HCT116 (cell line): ENCODE data around the gene LXN. TPM values are rescaled to one million over a fixed set of nuclear protein-coding genes. Genes with fewer than 3 reads are reported as not detected.

Experiments used
- ATAC-seq: fragments of 200-7000 bp; cut with Tn5 transposase; 2 replicates; pipeline ENCODE4 v1.9.1; 2020; ENCODE audit warnings: mild to moderate bottlenecking, moderate library complexity
- BruUV-seq: library from RNA; stranded (reverse); fragments of 400-500 nt; replicated peaks from 2 replicates; lab custom pipeline; 2021; lab: Mats Ljungman, UMichigan
- CTCF ChIA-PET: fragments of 300-600 bp; sonication (Branson Sonifier 250); formaldehyde crosslinking; loops from one replicate; lab custom pipeline; 2021; ENCODE audit warnings: antibody characterized with exemption; lab: Charles Lee
- POLR2A ChIA-PET: fragments of 300-600, 350-600 bp; sonication (Branson Sonifier 250); formaldehyde crosslinking; loops from one replicate; lab custom pipeline; 2021; ENCODE audit warnings: antibody characterized with exemption; lab: Charles Lee
- RAD21 ChIA-PET, 2 experiments: fragments of 300-600 bp; sonication (Branson Sonifier 250); formaldehyde crosslinking; loops; one replicate each; lab custom pipeline; 2023; ENCODE audit warnings: low total read pairs in 2 of 2; ENCODE audit not compliant: uncharacterized antibody in 2 of 2, unreplicated experiment in 2 of 2, low non-redundant PET in 1 of 2; lab: Charles Lee
- DNase-seq: peaks from one replicate; pipeline ENCODE4 v3.0.0-alpha.2; 2010; ENCODE audit warnings: low read depth, low spot score
- H2AFZ ChIP-seq: fragments of 200-600 bp; shearing (Covaris generic), sonication (generic); 2 replicates; pipeline ENCODE4 v1.6.1; 2017; ENCODE audit warnings: low read depth, mixed run types, mixed read lengths, antibody characterized with exemption, low read length; ENCODE audit not compliant: poor library complexity, severe bottlenecking
- H3K27ac ChIP-seq: 2 replicates; pipeline ENCODE4 v1.5.1; 2012; ENCODE audit warnings: low read depth, low read length
- H3K27me3 ChIP-seq: fragments of 200-600 bp; sonication (generic); 2 replicates; pipeline ENCODE4 v1.6.1; 2016; ENCODE audit warnings: mixed run types, low read length, mixed read lengths; ENCODE audit not compliant: insufficient read depth
- H3K36me3 ChIP-seq, 2 experiments: fragments of 200-500 bp in 1 of 2; fragments of 200-600 bp in 1 of 2; sonication (Bioruptor generic) in 1 of 2; sonication (generic) in 1 of 2; 2 replicates each; pipeline versions ENCODE4 v1.5.1 to v1.6.1; 2014 to 2016; ENCODE audit warnings: low read length in 2 of 2, inconsistent platforms in 1 of 2, mixed read lengths in 1 of 2, mixed run types in 1 of 2; ENCODE audit not compliant: insufficient read depth in 2 of 2, control insufficient read depth in 1 of 2
- H3K4me1 ChIP-seq, 2 experiments: fragments of 200-600 bp in 1 of 2; sonication (generic) in 1 of 2; 2 replicates each; pipeline versions ENCODE4 v1.5.1 to v1.6.1; 2012 to 2017; ENCODE audit warnings: low read length in 2 of 2, inconsistent platforms in 1 of 2, mild to moderate bottlenecking in 1 of 2, mixed read lengths in 1 of 2, mixed run types in 1 of 2, moderate library complexity in 1 of 2; ENCODE audit not compliant: insufficient read depth in 2 of 2, control insufficient read depth in 1 of 2
- H3K4me2 ChIP-seq: fragments of 200-600 bp; sonication (generic); 2 replicates; pipeline ENCODE4 v1.6.1; 2017; ENCODE audit warnings: mixed run types, low read length, mixed read lengths
- H3K4me3 ChIP-seq, 2 experiments: fragments of 200-600 bp in 1 of 2; sonication (generic) in 1 of 2; replicated peaks in 1 of 2; 2 replicates each; pipeline ENCODE4 v1.5.1; 2011 to 2016; ENCODE audit warnings: low read length in 2 of 2, control low read depth in 1 of 2, low read depth in 1 of 2, mild to moderate bottlenecking in 1 of 2, mixed read lengths in 1 of 2, mixed run types in 1 of 2
- H3K79me2 ChIP-seq: fragments of 200-600 bp; sonication (generic); 2 replicates; pipeline ENCODE4 v1.6.1; 2017; ENCODE audit warnings: mild to moderate bottlenecking, mixed run types, low read length, moderate library complexity, mixed read lengths; ENCODE audit not compliant: insufficient read depth
- H3K9ac ChIP-seq: fragments of 200-600 bp; sonication (generic); 2 replicates; pipeline ENCODE4 v1.6.1; 2016; ENCODE audit warnings: low read length, mixed read lengths
- H3K9me2 ChIP-seq: fragments of 200-600 bp; sonication (generic), shearing (Covaris generic); 2 replicates; pipeline ENCODE4 v1.6.1; 2017; ENCODE audit warnings: mixed run types, mild to moderate bottlenecking, moderate library complexity; ENCODE audit not compliant: insufficient read depth
- H3K9me3 ChIP-seq, 2 experiments: fragments of 200-500 bp in 1 of 2; fragments of 200-600 bp in 1 of 2; sonication (Bioruptor generic) in 1 of 2; sonication (generic) in 1 of 2; 2 replicates each; pipeline ENCODE4 v1.6.1; 2014 to 2017; ENCODE audit warnings: low read length in 2 of 2, mixed read lengths in 2 of 2, inconsistent platforms in 1 of 2, low read depth in 1 of 2, mild to moderate bottlenecking in 1 of 2, mixed run types in 1 of 2, moderate library complexity in 1 of 2; ENCODE audit not compliant: control insufficient read depth in 1 of 2, insufficient read depth in 1 of 2
- H4K20me1 ChIP-seq: fragments of 200-600 bp; sonication (generic), shearing (Covaris generic); 2 replicates; pipeline ENCODE4 v1.6.1; 2017; ENCODE audit warnings: mixed run types, mild to moderate bottlenecking, moderate library complexity; ENCODE audit not compliant: insufficient read depth
- CEBPB ChIP-seq: IDR thresholded peaks from 2 replicates; pipeline ENCODE4 v1.6.1; 2012; ENCODE audit warnings: low read depth
- ELF1 ChIP-seq: IDR thresholded peaks from 2 replicates; pipeline ENCODE4 v1.6.1; 2012; ENCODE audit warnings: low read depth, borderline replicate concordance
- EZH2phosphoT487 ChIP-seq: fragments of 200-600 bp; IDR thresholded peaks from 2 replicates; pipeline ENCODE4 v1.6.1; 2018; ENCODE audit warnings: antibody characterized with exemption, borderline replicate concordance
- RAD21 ChIP-seq: IDR thresholded peaks from 2 replicates; pipeline ENCODE4 v1.6.1; 2012; ENCODE audit warnings: low read depth, mild to moderate bottlenecking
- SIN3A ChIP-seq: IDR thresholded peaks from 2 replicates; pipeline ENCODE4 v1.6.1; 2012; ENCODE audit warnings: low read depth
- SP1 ChIP-seq: IDR thresholded peaks from 2 replicates; pipeline ENCODE4 v1.6.1; 2012; ENCODE audit warnings: low read depth
- intact Hi-C: fragments of 100-400 bp; cut with micrococcal nuclease; formaldehyde crosslinking; loops from 2 replicates; pipeline ENCODE4 v1.10.0; 2022
- total RNA-seq: library from RNA; stranded (reverse); gene quantifications from one replicate; pipeline ENCODE4 v1.2.1, GENCODE V29; 2021; ENCODE audit not compliant: unreplicated experiment
- TF ChIP-seq, protein P1 (sequence below): IDR thresholded peaks from 2 replicates; pipeline ENCODE4 v1.6.1; 2012
- TF ChIP-seq, protein P2 (sequence below): IDR thresholded peaks from 2 replicates; pipeline ENCODE4 v1.6.1; 2012; ENCODE audit warnings: low read depth

Gene LXN
- total RNA-seq, 1 experiment from 2014 or later = not detected

DNA sequence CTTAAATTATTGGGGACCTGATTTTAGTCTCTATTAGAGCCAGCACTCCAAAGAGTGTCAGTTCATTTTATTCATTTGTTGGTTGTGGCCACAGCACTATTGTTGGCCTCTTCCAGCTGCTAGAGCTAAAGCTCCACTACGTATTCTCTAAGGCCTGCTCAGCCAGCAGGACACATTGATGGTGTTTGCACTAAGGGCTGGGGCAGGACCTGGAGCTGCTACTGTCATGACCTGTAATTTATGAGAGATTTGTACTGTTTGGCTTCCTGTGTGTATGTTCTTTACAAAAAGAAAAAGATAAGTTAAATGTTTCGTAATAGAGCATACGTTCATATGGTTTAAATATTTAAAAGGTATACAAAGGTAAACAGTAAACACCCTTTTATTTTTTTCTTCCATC lies 20.0 kb downstream of the LXN start:
- DNase-seq (no peak), ATAC-seq (no peak)
- Histone ChIP-seq H3K79me2 (peaks cover 40% of the 10 kb centered on the region), H3K36me3 (peaks cover 26 to 28% of the 10 kb centered on the region in 2 experiments), H2AFZ (no peak overlapping the region), H3K27ac (no peak overlapping the region), H3K27me3 (no peaks in the 10 kb centered on the region), H3K9me3 (no peaks in the 10 kb centered on the region), H3K4me2 (no peak overlapping the region), H3K4me3 (no peak overlapping the region), H3K9me2 (no peaks in the 10 kb centered on the region), H4K20me1 (peaks cover 3% of the 10 kb centered on the region; the same call in 1 of the 2 replicates), H3K9ac (no peak overlapping the region), H3K4me1 (peaks cover 0 to 8% of the 10 kb centered on the region in 2 experiments; a peak in 1 of 4 replicates)
- TF ChIP-seq, protein P1, sequence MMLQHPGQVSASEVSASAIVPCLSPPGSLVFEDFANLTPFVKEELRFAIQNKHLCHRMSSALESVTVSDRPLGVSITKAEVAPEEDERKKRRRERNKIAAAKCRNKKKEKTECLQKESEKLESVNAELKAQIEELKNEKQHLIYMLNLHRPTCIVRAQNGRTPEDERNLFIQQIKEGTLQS = no peak
- TF ChIP-seq RAD21 = no peak
- TF ChIP-seq SP1 = no peak
- TF ChIP-seq SIN3A = no peak
- TF ChIP-seq ELF1 = no peak
- no peak for TF ChIP-seq EZH2phosphoT487
- no peak for TF ChIP-seq CEBPB
- TF ChIP-seq, protein P2, sequence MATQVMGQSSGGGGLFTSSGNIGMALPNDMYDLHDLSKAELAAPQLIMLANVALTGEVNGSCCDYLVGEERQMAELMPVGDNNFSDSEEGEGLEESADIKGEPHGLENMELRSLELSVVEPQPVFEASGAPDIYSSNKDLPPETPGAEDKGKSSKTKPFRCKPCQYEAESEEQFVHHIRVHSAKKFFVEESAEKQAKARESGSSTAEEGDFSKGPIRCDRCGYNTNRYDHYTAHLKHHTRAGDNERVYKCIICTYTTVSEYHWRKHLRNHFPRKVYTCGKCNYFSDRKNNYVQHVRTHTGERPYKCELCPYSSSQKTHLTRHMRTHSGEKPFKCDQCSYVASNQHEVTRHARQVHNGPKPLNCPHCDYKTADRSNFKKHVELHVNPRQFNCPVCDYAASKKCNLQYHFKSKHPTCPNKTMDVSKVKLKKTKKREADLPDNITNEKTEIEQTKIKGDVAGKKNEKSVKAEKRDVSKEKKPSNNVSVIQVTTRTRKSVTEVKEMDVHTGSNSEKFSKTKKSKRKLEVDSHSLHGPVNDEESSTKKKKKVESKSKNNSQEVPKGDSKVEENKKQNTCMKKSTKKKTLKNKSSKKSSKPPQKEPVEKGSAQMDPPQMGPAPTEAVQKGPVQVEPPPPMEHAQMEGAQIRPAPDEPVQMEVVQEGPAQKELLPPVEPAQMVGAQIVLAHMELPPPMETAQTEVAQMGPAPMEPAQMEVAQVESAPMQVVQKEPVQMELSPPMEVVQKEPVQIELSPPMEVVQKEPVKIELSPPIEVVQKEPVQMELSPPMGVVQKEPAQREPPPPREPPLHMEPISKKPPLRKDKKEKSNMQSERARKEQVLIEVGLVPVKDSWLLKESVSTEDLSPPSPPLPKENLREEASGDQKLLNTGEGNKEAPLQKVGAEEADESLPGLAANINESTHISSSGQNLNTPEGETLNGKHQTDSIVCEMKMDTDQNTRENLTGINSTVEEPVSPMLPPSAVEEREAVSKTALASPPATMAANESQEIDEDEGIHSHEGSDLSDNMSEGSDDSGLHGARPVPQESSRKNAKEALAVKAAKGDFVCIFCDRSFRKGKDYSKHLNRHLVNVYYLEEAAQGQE = no peak
- no TSS peak for BruUV-seq
- RAD21 ChIA-PET = no interaction called here
- POLR2A ChIA-PET = no interaction called here
- CTCF ChIA-PET = interaction anchor here (0.6 kb wide), 1 partner anchor 139 kb away, joined by 3 read pairs; no protein-coding TSS in a partner anchor
- intact Hi-C loops = no loop called here
